Liver (tissue), 3 donors: Measurements from ENCODE around the gene OR56A3.

Experiments used
- CTCF ChIP-seq: fragments of 150-350 bp; IDR thresholded peaks from 2 replicates; pipeline ENCODE4 v1.5.1; 2017; ENCODE audit warnings: improper control_type of control experiment, low read depth, low read length; ENCODE audit not compliant: missing input control
- HNF4A ChIP-seq, 2 donors: conservative IDR thresholded peaks; 2 replicates each; pipeline ENCODE4 v1.6.1; 2016; ENCODE audit warnings: antibody characterized with exemption in 2 of 2, mild to moderate bottlenecking in 2 of 2
- HNF4G ChIP-seq: IDR thresholded peaks from 2 replicates; pipeline ENCODE4 v1.6.1; 2016; ENCODE audit warnings: antibody characterized with exemption
- JUND ChIP-seq, 2 donors: IDR thresholded peaks; 2 replicates each; pipeline ENCODE4 v1.6.1; 2016; ENCODE audit warnings: antibody characterized with exemption in 2 of 2
- MAX ChIP-seq: IDR thresholded peaks from 2 replicates; pipeline ENCODE4 v1.6.1; 2016; ENCODE audit warnings: antibody characterized with exemption
- REST ChIP-seq: IDR thresholded peaks from 2 replicates; pipeline ENCODE4 v1.6.1; 2016; ENCODE audit warnings: antibody characterized with exemption, mild to moderate bottlenecking
- RXRA ChIP-seq, 2 donors: IDR thresholded peaks; 2 replicates each; pipeline ENCODE4 v1.6.1; 2017 to 2018; ENCODE audit warnings: antibody characterized with exemption in 2 of 2, mild to moderate bottlenecking in 1 of 2
- SP1 ChIP-seq: IDR thresholded peaks from 2 replicates; pipeline ENCODE4 v1.6.1; 2018; ENCODE audit warnings: antibody characterized with exemption, mild to moderate bottlenecking
- YY1 ChIP-seq: IDR thresholded peaks from 2 replicates; pipeline ENCODE4 v1.6.1; 2016; ENCODE audit warnings: antibody characterized with exemption, mild to moderate bottlenecking
- donor health status: healthy.
- donor health status: healthy.

- TF ChIP-seq CTCF (no peak), RXRA (IDR thresholded peaks at IDR 0.05) (no peak), MAX (no peak), HNF4G (no peak), REST (no peak), YY1 (no peak), SP1 (no peak), HNF4A (conservative IDR thresholded peaks at IDR 0.05) (no peak), JUND (IDR thresholded peaks at IDR 0.05) (no peak)
These were observed 44.8 kb downstream of the OR56A3 start, which contains the start of gene OR52L1 for GRCh38 chr11:5986885-5987284.
